CD4-positive, alpha-beta T cell treated with Interleukin-1 beta for 1 hour (primary cell): Measurements from ENCODE around the gene SCARB2.
A peak's percentile ranks its signal among the peaks of the same experiment; 100 is the strongest.

Experiments used
- DNase-seq, 2 donors: peaks; one replicate each; pipeline ENCODE4 v3.0.0-alpha.2; 2020 to 2022

SCARB2 gene

DNA sequence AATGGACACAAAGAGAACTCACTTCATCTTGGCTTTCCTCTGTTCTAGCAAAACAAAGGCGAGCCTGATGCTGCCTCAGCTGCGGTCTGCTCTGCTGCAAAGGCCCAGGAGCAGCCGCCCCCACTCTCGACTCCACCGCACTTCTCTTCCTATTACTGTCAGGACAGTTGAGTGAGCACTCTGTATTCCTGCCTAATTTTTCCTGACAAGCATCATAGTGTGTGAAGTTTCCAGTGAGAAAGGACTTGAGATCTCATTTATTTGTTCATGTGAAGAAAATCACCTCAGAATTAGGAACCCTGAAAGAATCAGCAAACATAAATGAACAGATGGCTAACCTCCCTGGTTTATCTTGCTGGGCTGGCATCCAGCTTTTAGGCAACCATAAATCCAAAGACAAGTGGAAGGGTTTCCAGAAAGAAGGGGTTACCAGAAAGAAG lies 15.6 kb downstream of the SCARB2 start:
- no peak for DNase-seq

GRCh38 chr4:76197031-76197743 lies 16.4 kb downstream of the SCARB2 start:
- DNase-seq: no peak

- DNase-seq: no peak
These were observed 17.2 kb downstream of the SCARB2 start for GRCh38 chr4:76196376-76196775.

GRCh38 chr4:76195326-76195725 lies 18.3 kb downstream of the SCARB2 start:
- no peak for DNase-seq

DNA sequence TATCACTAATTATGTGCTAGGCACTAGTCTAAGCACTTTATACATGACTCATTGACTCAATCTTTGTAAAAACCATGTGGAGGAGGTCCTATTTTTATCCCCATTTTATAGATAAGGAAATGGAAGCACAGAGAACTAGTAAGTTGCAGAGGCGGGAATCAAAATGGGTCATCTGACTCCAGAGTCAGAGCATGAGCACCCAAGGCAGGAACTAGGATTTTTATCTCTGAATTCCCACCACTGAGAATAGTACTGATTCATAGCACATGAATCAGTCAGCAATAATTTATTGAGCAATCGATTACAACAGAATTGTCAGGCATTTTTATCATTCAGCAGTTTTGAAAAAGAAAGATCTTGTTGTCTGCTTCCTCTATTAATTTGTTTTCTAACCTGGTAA lies 19.3 kb downstream of the SCARB2 start:
- no peak for DNase-seq

DNA sequence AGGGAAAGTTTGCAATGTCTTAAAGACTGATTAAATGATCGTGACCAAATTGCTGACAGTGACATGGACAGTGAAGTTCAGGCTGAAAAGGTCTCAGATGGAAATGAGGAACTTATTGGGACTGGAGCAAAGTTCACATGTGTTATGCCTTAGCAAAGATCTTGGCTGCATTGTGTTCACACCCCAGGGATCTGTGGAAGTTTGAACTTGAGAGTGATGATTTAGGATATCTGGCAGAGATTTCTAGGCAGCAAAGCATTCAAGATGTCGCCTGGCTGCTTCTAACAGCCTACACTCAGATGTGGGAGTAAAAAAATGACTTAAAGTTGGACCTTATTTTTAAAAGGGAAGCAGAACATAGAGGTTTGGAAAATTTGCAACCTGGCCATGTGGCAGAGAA lies 21.4 kb downstream of the SCARB2 start:
- no peak for DNase-seq

DNA sequence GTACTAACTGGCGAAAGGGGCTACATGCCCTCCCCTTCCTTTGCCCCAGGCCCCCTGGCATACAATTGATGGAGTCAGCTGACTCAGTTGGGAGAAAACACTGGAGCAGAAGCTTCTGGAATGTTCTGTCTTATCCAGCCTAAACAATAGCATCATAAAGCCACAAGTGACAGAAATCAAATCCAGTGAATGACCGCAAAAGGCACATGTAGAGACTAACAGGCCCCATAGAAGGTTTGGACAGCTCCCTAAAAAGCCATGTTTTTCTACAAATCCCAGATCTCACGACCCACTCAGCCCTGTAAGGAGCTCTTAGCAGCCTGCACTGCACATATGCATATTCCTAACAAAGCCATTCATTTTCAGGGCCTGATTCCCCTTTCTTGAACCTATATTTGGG lies 25.1 kb downstream of the SCARB2 start:
- no peak for DNase-seq

GRCh38 chr4:76188149-76188548 lies 25.5 kb downstream of the SCARB2 start:
- no peak for DNase-seq

GRCh38 chr4:76187152-76187551 lies 26.5 kb downstream of the SCARB2 start:
- DNase-seq: no peak

GRCh38 chr4:76182463-76182862 lies 31.2 kb downstream of the SCARB2 start:
- DNase-seq: no peak

DNA sequence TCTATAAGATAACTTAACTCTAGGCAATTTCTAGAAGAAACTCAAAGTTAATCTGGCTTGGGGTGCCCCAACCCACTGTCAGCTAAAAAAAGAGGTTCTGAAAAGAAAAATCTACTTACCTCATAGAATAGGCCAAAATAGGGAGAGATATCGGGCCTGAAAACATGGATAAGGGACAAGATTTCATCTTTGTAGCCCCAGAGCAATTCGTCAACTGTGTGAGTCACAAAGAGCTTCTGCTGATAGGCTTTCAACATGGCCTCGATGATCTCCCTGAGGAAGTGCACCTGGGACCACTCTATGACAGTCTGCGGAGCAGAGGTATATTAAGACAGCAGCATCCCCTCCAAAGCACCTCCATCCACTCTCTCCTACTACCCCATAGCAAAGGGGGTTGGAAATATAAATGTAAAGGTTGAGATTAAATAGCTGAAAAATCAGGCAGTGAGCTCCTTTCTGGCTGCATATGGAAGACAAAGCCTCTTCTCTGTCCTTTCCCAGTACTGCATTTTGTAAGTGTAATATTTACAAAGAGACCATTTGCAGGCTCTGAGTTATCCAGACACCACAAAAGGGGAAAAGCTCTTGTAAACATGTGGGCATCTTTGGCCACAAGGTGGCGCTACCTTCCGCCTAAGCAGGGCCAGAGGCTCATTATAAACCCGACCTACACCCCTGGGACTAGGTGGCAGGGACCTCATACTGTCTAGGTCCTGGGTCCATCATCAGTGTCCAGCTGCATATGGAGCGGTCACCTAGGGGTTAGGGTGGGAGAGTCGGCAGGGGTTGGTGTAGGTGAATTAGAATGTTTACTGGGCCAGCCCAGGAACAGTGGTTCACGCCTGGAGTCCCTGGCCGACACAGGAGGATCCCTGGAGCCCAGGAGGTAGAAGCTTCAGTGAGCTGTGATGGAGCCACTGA lies 34.0 kb downstream of the SCARB2 start:
- DNase-seq: peak; percentile 77 to 78

DNA sequence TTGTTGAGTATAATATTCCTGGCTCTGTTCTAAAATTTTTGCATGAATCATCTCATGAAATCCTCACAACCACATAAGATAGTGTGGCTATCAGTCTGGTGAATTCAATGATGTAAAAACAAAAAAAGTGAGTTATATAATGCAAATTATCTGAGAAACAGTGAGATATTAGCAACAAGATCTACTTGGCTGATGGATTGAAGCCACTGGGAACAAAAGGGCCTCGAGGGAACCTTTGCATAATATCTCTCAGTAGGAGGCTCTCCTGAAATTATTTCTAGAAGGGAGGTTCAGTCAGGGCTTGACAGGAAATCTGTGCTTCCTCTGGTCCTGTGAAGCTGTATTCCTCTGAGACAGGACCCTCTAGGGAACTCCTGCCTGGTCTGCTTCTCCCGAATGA lies 35.3 kb downstream of the SCARB2 start:
- no peak for DNase-seq

DNA sequence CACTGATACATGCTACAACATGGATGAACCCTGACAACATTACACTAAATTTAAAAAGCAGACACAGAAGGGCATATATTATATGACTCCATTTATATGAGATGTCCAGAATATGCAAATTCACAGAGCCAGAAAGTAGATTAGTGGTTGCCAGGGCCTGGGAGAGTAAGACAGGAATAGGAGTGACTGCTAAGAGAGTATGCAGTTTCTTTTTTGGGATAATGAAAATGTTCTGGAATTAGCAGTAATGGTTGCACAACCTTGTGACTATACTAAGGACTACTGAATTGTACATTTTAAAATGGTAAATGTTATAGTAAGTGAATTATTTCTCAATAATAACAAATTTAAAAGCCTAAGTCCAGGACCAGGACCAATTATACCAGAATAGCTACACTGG lies 35.9 kb downstream of the SCARB2 start:
- DNase-seq: no peak

DNA sequence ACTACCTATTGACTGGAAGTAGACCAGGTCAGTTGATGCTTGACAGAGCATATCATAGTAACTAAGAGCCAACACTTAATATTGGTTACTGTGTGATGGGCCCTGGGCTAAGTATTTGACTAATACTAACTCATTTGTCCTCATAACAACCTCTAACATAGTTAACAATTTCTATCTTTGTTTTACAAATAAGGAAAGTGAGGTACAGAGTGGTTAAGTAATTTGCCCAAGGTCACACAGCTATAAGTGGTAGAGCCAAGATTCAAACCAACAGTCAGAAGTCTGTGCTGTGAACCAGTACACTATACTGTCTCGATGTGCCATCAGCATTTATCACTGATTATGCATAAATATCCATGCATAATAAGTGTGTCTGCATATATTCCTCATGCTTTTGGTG lies 38.3 kb downstream of the SCARB2 start:
- DNase-seq: no peak

- DNase-seq: no peak
These were observed 39.4 kb downstream of the SCARB2 start for GRCh38 chr4:76174216-76174615.

- DNase-seq: no peak
These were observed 44.9 kb downstream of the SCARB2 start for GRCh38 chr4:76168688-76169087.

GRCh38 chr4:76166480-76166879 lies 47.1 kb downstream of the SCARB2 start:
- no peak for DNase-seq

DNA sequence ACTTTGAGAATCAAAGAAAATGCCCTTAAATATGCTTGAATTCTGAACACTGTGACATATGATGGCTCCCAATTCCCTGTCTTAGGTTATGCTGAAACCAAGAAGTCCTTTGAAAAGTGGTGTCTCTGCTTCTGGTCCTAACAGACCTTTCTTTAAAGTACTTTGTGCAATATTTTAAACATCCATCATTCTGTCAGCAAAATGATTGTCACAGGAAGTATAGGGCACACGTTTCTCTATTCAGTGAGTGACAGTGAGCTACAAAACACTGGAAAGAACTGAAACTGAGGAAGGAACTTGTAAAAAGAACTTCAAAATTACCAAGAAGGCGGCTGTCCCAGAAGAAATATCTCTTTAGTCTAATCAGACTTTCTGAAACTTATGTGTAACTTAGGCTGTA lies 53.3 kb downstream of the SCARB2 start:
- no peak for DNase-seq

DNA sequence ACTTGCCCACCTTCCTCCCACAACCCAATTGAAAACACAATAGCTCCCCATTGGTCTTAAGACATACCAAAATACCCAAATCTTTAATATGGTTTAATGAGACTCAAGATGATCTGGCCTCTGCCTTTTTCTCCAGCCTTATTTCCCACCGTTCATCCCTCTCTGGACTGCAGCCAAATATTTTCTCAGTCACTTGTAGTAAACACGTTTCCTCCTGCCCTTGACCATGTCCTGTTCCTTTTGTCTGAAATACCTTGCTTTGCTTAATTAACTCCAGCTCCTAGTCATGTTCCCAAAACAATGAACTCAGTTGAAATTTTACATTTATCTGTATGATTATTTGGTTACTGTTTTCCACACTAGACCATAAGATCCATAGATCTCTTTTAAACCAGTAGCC lies 57.0 kb downstream of the SCARB2 start:
- DNase-seq: no peak

- no peak for DNase-seq
These were observed 57.6 kb downstream of the SCARB2 start for GRCh38 chr4:76155979-76156378.

GRCh38 chr4:76153356-76153755 lies 60.3 kb downstream of the SCARB2 start:
- DNase-seq: no peak

GRCh38 chr4:76148142-76148865 lies 65.3 kb downstream of the SCARB2 start, which contains the start of gene NUP54:
Gene NUP54 (minus strand): TSS chr4:76148397. CDS start chr4:76148374, 23 bp downstream.
- peak; percentile 94 to 96 for DNase-seq

DNA sequence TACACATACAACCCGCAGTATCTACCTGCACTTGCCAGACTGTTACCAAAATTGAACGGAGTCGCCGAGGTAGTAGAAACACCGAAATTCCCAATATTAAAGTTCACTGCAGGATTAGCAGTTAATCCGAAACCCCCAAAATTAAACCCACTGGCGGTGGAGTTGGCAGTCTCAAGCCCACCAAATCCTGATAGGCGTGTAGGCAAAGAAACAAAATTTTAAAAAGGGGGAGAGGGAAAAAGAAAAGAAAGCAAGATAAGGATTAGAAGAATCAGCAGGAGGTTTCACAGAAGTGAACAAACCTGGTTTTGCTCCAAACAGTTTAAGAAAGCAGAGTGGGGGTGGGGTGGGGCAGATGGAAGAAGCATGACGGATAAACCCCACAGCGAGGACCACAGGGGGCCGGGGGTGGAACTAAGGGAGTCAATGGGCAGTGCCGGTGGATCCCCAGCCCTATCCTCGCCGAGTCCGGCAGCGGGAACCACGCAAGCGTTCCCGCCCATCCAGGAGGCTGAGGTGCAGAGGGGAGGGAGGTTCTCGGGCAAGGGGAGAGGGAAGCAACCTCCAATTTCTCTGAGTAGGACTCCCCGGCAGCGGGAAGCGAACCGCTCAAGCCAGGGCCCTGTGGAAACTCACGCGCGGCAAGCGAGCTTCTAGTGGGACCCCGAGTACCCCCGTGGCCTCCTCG lies 66.0 kb downstream of the SCARB2 start:
- peak; percentile 34 to 45 for DNase-seq
